Stimulated activated naive CD8-positive, alpha-beta T cell treated with anti-CD3 and anti-CD28 coated beads, Interleukin-15, Interleukin-2, amounts not matched to agents 100 ng/mL and 50 ng/mL, for 24 hours (primary cell): Measurements from ENCODE around the gene EHD1.
A peak's percentile ranks its signal among the peaks of the same experiment; 100 is the strongest.

ENCODE experiments used
- H3K27ac Mint-ChIP-seq: one replicate; pipeline ENCODE4 v1.8.0; 2021; ENCODE audit warnings: mild to moderate bottlenecking, mixed read lengths
- H3K27me3 Mint-ChIP-seq: one replicate; pipeline ENCODE4 v1.8.0; 2021; ENCODE audit warnings: mixed read lengths
- H3K36me3 Mint-ChIP-seq: one replicate; pipeline ENCODE4 v1.8.0; 2021; ENCODE audit warnings: low read depth, mixed read lengths
- H3K4me1 Mint-ChIP-seq: one replicate; pipeline ENCODE4 v1.8.0; 2021; ENCODE audit warnings: low read depth, mixed read lengths
- H3K4me3 Mint-ChIP-seq: one replicate; pipeline ENCODE4 v1.8.0; 2021; ENCODE audit warnings: mild to moderate bottlenecking, mixed read lengths
- H3K9me3 Mint-ChIP-seq: one replicate; pipeline ENCODE4 v1.8.0; 2021; ENCODE audit warnings: mixed read lengths

EHD1 gene

GRCh38 chr11:64842851-64843685 is 35.4 kb downstream of the EHD1 start:
- Mint-ChIP-seq H3K36me3 (no peaks in the 10 kb centered on the region), H3K4me3 (peak overlapping the region; percentile 79), H3K4me1 (peaks cover 24% of the 10 kb centered on the region), H3K27ac (no peak overlapping the region), H3K27me3 (no peaks in the 10 kb centered on the region), H3K9me3 (no peaks in the 10 kb centered on the region)

- no peaks in the 10 kb centered on the region for H3K36me3 Mint-ChIP-seq
- H3K4me3 Mint-ChIP-seq, result no peak overlapping the region
- H3K4me1 Mint-ChIP-seq, result peaks cover 20% of the 10 kb centered on the region
- H3K9me3 Mint-ChIP-seq, result no peaks in the 10 kb centered on the region
- no peak overlapping the region for H3K27ac Mint-ChIP-seq
- H3K27me3 Mint-ChIP-seq, result no peaks in the 10 kb centered on the region
Observed at GRCh38 chr11:64842366-64842759, 36.1 kb downstream of the EHD1 start.

GRCh38 chr11:64841592-64842365 is 36.6 kb downstream of the EHD1 start:
- no peaks in the 10 kb centered on the region for H3K36me3 Mint-ChIP-seq
- H3K4me1 Mint-ChIP-seq, result peaks cover 16% of the 10 kb centered on the region
- H3K9me3 Mint-ChIP-seq, result no peaks in the 10 kb centered on the region
- no peaks in the 10 kb centered on the region for H3K27me3 Mint-ChIP-seq
- no peak overlapping the region for H3K27ac Mint-ChIP-seq
- no peak overlapping the region for H3K4me3 Mint-ChIP-seq

GRCh38 chr11:64839887-64840782 is 38.3 kb downstream of the EHD1 start:
- Mint-ChIP-seq H3K27ac (no peak overlapping the region), H3K36me3 (no peaks in the 10 kb centered on the region), H3K4me3 (no peak overlapping the region)

GRCh38 chr11:64839335-64839734 is 39.1 kb downstream of the EHD1 start:
- Mint-ChIP-seq H3K27me3 (no peaks in the 10 kb centered on the region), H3K27ac (no peak overlapping the region), H3K4me3 (no peak overlapping the region), H3K36me3 (no peaks in the 10 kb centered on the region), H3K4me1 (peaks cover 10% of the 10 kb centered on the region), H3K9me3 (no peaks in the 10 kb centered on the region)

More at GRCh38 chr11:64839887-64840782, 38.3 kb downstream of the EHD1 start:
- Mint-ChIP-seq H3K27me3 (no peaks in the 10 kb centered on the region), H3K9me3 (no peaks in the 10 kb centered on the region), H3K4me1 (peaks cover 13% of the 10 kb centered on the region)

GRCh38 chr11:64838600-64839334 is 39.7 kb downstream of the EHD1 start:
- Mint-ChIP-seq H3K9me3 (no peaks in the 10 kb centered on the region), H3K27me3 (no peaks in the 10 kb centered on the region), H3K27ac (no peak overlapping the region), H3K4me1 (peaks cover 7% of the 10 kb centered on the region), H3K4me3 (no peak overlapping the region), H3K36me3 (no peaks in the 10 kb centered on the region)

- Mint-ChIP-seq H3K9me3 (no peaks in the 10 kb centered on the region), H3K27me3 (no peaks in the 10 kb centered on the region), H3K36me3 (no peaks in the 10 kb centered on the region), H3K4me3 (no peak overlapping the region), H3K4me1 (peaks cover under 1% of the 10 kb centered on the region), H3K27ac (no peak overlapping the region)
Observed at GRCh38 chr11:64837887-64838351, 40.5 kb downstream of the EHD1 start.

GRCh38 chr11:64836448-64837072 is 41.9 kb downstream of the EHD1 start:
- Mint-ChIP-seq H3K4me3 (no peak overlapping the region), H3K36me3 (no peaks in the 10 kb centered on the region), H3K27me3 (no peaks in the 10 kb centered on the region), H3K4me1 (no peaks in the 10 kb centered on the region), H3K27ac (no peak overlapping the region), H3K9me3 (no peaks in the 10 kb centered on the region)

GRCh38 chr11:64835616-64836447 is 42.6 kb downstream of the EHD1 start:
- no peak overlapping the region for H3K4me3 Mint-ChIP-seq

GRCh38 chr11:64834723-64835615 is 43.5 kb downstream of the EHD1 start:
- H3K36me3 Mint-ChIP-seq, result no peaks in the 10 kb centered on the region
- H3K4me1 Mint-ChIP-seq, result no peaks in the 10 kb centered on the region
- no peak overlapping the region for H3K27ac Mint-ChIP-seq
- H3K9me3 Mint-ChIP-seq, result no peaks in the 10 kb centered on the region
- no peak overlapping the region for H3K4me3 Mint-ChIP-seq
- no peaks in the 10 kb centered on the region for H3K27me3 Mint-ChIP-seq

More at GRCh38 chr11:64835616-64836447, 42.6 kb downstream of the EHD1 start:
- Mint-ChIP-seq H3K4me1 (no peaks in the 10 kb centered on the region), H3K27ac (no peak overlapping the region), H3K36me3 (no peaks in the 10 kb centered on the region), H3K27me3 (no peaks in the 10 kb centered on the region), H3K9me3 (no peaks in the 10 kb centered on the region)

GRCh38 chr11:64834031-64834722 is 44.2 kb downstream of the EHD1 start:
- Mint-ChIP-seq H3K27ac (no peak overlapping the region), H3K4me3 (no peak overlapping the region), H3K4me1 (no peaks in the 10 kb centered on the region), H3K9me3 (no peaks in the 10 kb centered on the region), H3K36me3 (no peaks in the 10 kb centered on the region), H3K27me3 (no peaks in the 10 kb centered on the region)

- Mint-ChIP-seq H3K36me3 (no peaks in the 10 kb centered on the region), H3K4me1 (no peaks in the 10 kb centered on the region), H3K27ac (no peak overlapping the region), H3K4me3 (no peak overlapping the region), H3K27me3 (no peaks in the 10 kb centered on the region), H3K9me3 (no peaks in the 10 kb centered on the region)
Observed at GRCh38 chr11:64833509-64833908, 44.9 kb downstream of the EHD1 start.
